GM12892 (cell line): ENCODE measurements around the gene TPRG1L.

Source experiments
- POLR2A ChIP-seq: IDR thresholded peaks from 2 replicates; pipeline ENCODE4 v1.6.1; 2011; ENCODE audit warnings: low read depth, low read length, control low read depth
- POLR2AphosphoS5 ChIP-seq: IDR thresholded peaks from 2 replicates; pipeline ENCODE4 v1.6.1; 2011; ENCODE audit warnings: low read depth, low read length, control low read depth
- TAF1 ChIP-seq: IDR thresholded peaks from 2 replicates; pipeline ENCODE4 v1.6.1; 2011; ENCODE audit warnings: low read depth, mild to moderate bottlenecking, control low read depth, low read length, borderline replicate concordance

DNA sequence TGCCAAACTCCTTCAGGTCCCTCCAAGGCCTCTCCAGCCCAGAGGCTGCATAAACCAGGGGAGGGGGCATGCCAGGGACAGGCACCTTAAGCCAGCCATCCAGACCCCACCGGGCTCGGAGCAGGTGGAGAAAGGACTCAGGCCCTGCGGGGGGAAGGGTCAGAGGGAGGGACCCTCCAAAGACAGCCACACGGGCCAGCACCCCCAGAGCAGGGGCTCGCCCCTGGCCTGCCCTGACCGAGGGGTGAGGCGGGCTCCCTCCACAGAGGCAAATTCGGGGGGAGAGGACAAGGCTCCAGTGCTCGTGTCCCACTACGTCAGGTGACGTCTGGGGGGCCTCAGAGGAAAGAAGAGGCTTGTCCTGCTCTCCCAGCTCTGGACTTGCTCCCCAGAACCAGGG is 21.7 kb upstream of the TPRG1L start:
- TF ChIP-seq POLR2A (no peak), POLR2AphosphoS5 (no peak), TAF1 (no peak)
